GM12891 (cell line): Measurements from ENCODE around the gene TNS1.

ENCODE experiments used
- POLR2A ChIP-seq: IDR thresholded peaks from 2 replicates; pipeline ENCODE4 v1.6.1; 2011; ENCODE audit warnings: low read depth, low read length, control low read depth
- POLR2AphosphoS5 ChIP-seq: IDR thresholded peaks from 2 replicates; pipeline ENCODE4 v1.6.1; 2011; ENCODE audit warnings: low read depth, low read length, control low read depth
- POU2F2 ChIP-seq: IDR thresholded peaks from 2 replicates; pipeline ENCODE4 v1.6.1; 2011; ENCODE audit warnings: low read depth, mild to moderate bottlenecking, control low read depth, low read length, moderate library complexity
- SPI1 ChIP-seq: IDR thresholded peaks from 2 replicates; pipeline ENCODE4 v1.6.1; 2011; ENCODE audit warnings: low read depth, low read length, control low read depth
- TAF1 ChIP-seq: IDR thresholded peaks from 2 replicates; pipeline ENCODE4 v1.6.1; 2011; ENCODE audit warnings: low read depth, low read length, control low read depth

- TF ChIP-seq POLR2A: no peak
- TF ChIP-seq POLR2AphosphoS5: no peak
- TF ChIP-seq POU2F2: no peak
- no peak for TF ChIP-seq TAF1
- TF ChIP-seq SPI1: no peak
These were observed 110.2 kb downstream of the TNS1 start for GRCh38 chr2:217892560-217892959.
